Kidney tubule cell (primary cell): ENCODE results near the gene OR2T2.
"Not testable (repeated sequence)": the region's sequence is repeated elsewhere in the genome, so short reads cannot be mapped to it uniquely, and the experiment has no call there.

Experiments used
- DNase-seq: peaks from one replicate; pipeline ENCODE4 v3.0.0-alpha.2; 2018; ENCODE audit warnings: low spot score

The OR2T2 gene

GRCh38 chr1:248445399-248445798 is at the start of gene OR2T2:
Gene OR2T2, plus strand, starts transcription at chr1:248445637. Its CDS starts 7,161 bp downstream, at chr1:248452798.
- DNase-seq: not testable (repeated sequence)

GRCh38 chr1:248402748-248403147 is 42.7 kb upstream of the OR2T2 start, which contains the start of gene OR2T1:
Gene OR2T1, plus strand, starts transcription at chr1:248403048. Its CDS starts 3,100 bp downstream, at chr1:248406148.
- no peak for DNase-seq

- no peak for DNase-seq
These were observed 41.4 kb upstream of the OR2T2 start for GRCh38 chr1:248404024-248404423.

GRCh38 chr1:248406721-248407692 is 38.4 kb upstream of the OR2T2 start:
- DNase-seq: no peak

GRCh38 chr1:248416226-248416625 is 29.2 kb upstream of the OR2T2 start:
- DNase-seq: no peak

- no peak for DNase-seq
These were observed 27.6 kb upstream of the OR2T2 start for GRCh38 chr1:248417854-248418253.

GRCh38 chr1:248421384-248421783 is 24.1 kb upstream of the OR2T2 start:
- DNase-seq: peak; percentile 13

- DNase-seq: not testable (repeated sequence)
These were observed 17.8 kb upstream of the OR2T2 start for GRCh38 chr1:248427526-248428191.

- not testable (repeated sequence) for DNase-seq
These were observed 17.3 kb upstream of the OR2T2 start for GRCh38 chr1:248428192-248428533.

- DNase-seq: not testable (repeated sequence)
These were observed 13.8 kb upstream of the OR2T2 start for GRCh38 chr1:248431683-248432082.

GRCh38 chr1:248432201-248432600 is 13.2 kb upstream of the OR2T2 start:
- not testable (repeated sequence) for DNase-seq

GRCh38 chr1:248433811-248434415 is 11.5 kb upstream of the OR2T2 start:
- not testable (repeated sequence) for DNase-seq

- not testable (repeated sequence) for DNase-seq
These were observed 10.5 kb upstream of the OR2T2 start for GRCh38 chr1:248434913-248435312.

- DNase-seq: not testable (repeated sequence)
These were observed 9.1 kb upstream of the OR2T2 start for GRCh38 chr1:248436303-248436702.

- DNase-seq: not testable (repeated sequence)
These were observed 6.8 kb upstream of the OR2T2 start for GRCh38 chr1:248438668-248439067.

GRCh38 chr1:248439283-248439682 is 6.2 kb upstream of the OR2T2 start:
- DNase-seq: not testable (repeated sequence)

GRCh38 chr1:248442500-248443277 is 2.7 kb upstream of the OR2T2 start:
- not testable (repeated sequence) for DNase-seq

GRCh38 chr1:248444603-248445002 is 834 bp upstream of the OR2T2 start:
- DNase-seq: not testable (repeated sequence)

- DNase-seq: not testable (repeated sequence)
These were observed 3.1 kb downstream of the OR2T2 start for GRCh38 chr1:248448409-248449074.

- not testable (repeated sequence) for DNase-seq
These were observed 4.5 kb downstream of the OR2T2 start for GRCh38 chr1:248449821-248450465.
